Loucy (cell line): ENCODE results near the gene CYP46A1.

Experiments used
- CTCF ChIP-seq: fragments of 200-600 bp; sonication (generic); conservative IDR thresholded peaks from 2 replicates; pipeline ENCODE4 v1.5.1; 2014; ENCODE audit warnings: mild to moderate bottlenecking, antibody characterized with exemption, low read length
- EZH2phosphoT487 ChIP-seq: fragments of 200-600 bp; IDR thresholded peaks from 2 replicates; pipeline ENCODE4 v1.6.1; 2018; ENCODE audit warnings: antibody characterized with exemption, mild to moderate bottlenecking, moderate library complexity, borderline replicate concordance

DNA sequence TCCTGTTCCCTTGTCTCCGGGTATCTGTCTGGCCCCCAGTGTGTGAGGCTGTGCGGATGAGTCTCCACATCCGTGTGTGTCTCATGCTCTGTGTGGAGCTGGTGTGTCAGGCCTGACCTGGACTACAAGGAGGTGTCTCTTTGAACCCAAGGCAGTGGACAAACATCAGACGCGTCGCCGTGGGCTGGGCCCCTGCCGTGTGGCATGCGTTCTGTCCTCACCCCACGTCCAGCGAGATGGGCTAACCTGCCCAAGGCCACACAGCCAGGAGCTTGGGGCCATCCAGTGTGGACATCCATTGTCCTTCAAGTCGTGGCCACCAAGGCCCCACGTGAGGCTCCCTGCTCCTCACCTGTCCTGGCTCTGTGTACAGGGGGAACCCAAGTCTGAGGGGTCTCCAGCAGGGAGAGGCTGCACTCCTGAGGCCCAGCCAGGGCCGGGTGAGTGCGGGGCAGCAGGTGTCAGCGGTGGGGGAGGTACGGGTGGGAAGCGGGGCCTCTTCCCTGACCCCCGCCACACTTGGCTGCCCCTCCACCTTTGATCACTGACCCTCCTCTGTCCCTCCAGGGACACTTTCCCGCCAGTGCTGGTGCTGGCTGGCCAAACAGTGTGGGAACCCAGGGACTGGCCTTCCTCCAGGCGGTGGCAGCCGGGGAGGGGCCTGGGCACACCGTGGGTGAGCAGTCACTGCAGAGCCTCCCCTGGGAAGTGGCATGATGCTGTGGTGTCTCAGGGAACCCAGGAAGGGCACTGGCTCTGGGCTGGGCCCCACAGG lies 48.5 kb downstream of the CYP46A1 start:
- TF ChIP-seq CTCF = no peak
- TF ChIP-seq EZH2phosphoT487 = no peak
